ENCODE data around the gene ZNF74.
"Not testable (repeated sequence)": the region's sequence is repeated elsewhere in the genome, so short reads cannot be mapped to it uniquely, and the experiment has no call there.

DNA sequence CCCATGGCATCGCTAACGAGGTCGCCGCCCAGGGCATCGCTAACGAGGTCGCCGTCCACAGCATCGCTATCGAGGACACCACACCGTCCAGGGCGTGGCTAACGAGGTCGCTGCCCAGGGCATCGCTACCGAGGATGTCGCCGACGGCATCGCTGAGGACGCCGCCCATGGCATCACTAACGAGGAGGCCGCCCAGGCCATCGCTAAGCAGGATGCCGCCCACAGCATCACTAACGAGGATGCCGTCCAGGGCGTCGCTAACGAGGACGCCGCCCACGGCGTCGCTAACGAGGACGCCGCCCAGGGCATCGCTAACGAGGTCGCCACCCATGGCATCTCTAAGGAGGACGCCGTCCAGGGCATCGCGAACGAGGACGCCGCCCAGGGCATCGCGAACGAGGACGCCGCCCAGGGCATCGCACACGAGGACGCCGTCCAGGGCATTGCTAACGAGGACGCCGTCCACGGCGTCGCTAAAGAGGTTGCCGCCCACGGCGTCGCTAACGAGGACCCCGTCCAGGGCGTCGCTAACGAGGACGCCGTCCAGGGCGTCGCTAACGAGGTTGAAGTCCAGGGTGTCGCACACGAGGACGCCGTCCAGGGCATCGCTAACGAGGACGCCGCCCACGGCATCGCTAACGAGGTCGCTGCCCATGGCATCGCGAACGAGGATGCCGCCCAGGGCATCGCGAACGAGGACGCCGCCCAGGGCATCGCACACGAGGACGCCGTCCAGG, 35.3 kb upstream of the ZNF74 start:
- TF ChIP-seq, protein P1, sequence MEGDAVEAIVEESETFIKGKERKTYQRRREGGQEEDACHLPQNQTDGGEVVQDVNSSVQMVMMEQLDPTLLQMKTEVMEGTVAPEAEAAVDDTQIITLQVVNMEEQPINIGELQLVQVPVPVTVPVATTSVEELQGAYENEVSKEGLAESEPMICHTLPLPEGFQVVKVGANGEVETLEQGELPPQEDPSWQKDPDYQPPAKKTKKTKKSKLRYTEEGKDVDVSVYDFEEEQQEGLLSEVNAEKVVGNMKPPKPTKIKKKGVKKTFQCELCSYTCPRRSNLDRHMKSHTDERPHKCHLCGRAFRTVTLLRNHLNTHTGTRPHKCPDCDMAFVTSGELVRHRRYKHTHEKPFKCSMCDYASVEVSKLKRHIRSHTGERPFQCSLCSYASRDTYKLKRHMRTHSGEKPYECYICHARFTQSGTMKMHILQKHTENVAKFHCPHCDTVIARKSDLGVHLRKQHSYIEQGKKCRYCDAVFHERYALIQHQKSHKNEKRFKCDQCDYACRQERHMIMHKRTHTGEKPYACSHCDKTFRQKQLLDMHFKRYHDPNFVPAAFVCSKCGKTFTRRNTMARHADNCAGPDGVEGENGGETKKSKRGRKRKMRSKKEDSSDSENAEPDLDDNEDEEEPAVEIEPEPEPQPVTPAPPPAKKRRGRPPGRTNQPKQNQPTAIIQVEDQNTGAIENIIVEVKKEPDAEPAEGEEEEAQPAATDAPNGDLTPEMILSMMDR (IDR thresholded peaks at IDR 0.05; ENCODE audit: poor library complexity, severe bottlenecking), result not testable (repeated sequence)
- TF ChIP-seq, protein P2, sequence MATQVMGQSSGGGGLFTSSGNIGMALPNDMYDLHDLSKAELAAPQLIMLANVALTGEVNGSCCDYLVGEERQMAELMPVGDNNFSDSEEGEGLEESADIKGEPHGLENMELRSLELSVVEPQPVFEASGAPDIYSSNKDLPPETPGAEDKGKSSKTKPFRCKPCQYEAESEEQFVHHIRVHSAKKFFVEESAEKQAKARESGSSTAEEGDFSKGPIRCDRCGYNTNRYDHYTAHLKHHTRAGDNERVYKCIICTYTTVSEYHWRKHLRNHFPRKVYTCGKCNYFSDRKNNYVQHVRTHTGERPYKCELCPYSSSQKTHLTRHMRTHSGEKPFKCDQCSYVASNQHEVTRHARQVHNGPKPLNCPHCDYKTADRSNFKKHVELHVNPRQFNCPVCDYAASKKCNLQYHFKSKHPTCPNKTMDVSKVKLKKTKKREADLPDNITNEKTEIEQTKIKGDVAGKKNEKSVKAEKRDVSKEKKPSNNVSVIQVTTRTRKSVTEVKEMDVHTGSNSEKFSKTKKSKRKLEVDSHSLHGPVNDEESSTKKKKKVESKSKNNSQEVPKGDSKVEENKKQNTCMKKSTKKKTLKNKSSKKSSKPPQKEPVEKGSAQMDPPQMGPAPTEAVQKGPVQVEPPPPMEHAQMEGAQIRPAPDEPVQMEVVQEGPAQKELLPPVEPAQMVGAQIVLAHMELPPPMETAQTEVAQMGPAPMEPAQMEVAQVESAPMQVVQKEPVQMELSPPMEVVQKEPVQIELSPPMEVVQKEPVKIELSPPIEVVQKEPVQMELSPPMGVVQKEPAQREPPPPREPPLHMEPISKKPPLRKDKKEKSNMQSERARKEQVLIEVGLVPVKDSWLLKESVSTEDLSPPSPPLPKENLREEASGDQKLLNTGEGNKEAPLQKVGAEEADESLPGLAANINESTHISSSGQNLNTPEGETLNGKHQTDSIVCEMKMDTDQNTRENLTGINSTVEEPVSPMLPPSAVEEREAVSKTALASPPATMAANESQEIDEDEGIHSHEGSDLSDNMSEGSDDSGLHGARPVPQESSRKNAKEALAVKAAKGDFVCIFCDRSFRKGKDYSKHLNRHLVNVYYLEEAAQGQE (IDR thresholded peaks at IDR 0.05; ENCODE audit: borderline replicate concordance), result not testable (repeated sequence)
- not testable (repeated sequence) for TF ChIP-seq POLR2AphosphoS5 (IDR thresholded peaks at IDR 0.05); TAF1 (IDR thresholded peaks at IDR 0.05; ENCODE audit: low read depth); EZH2 (IDR thresholded peaks at IDR 0.05; ENCODE audit: borderline replicate concordance, insufficient read depth, low read length, poor library complexity, severe bottlenecking)

All from neural cell (in vitro differentiated cells).